ENCODE measurements around the gene ELMO1. TPM values are rescaled to one million over a fixed set of nuclear protein-coding genes. Genes with fewer than 3 reads are reported as not detected.

The ELMO1 gene
- polyA plus RNA-seq, 2 of the 4 experiments (the other 2 are of a cell fraction) = 2.3 to 6.1 TPM

GRCh38 chr7:36965625-36966024 is 483.0 kb downstream of the ELMO1 start:
- no peak overlapping the region for H3K27ac ChIP-seq
- H3K9me3 ChIP-seq = no peaks in the 10 kb centered on the region
- no peak for DNase-seq (ENCODE audit: low read depth in 1 of 2, low spot score in 1 of 2)
- POLR2A ChIA-PET = no interaction called here
- H3K4me1 ChIP-seq = no peaks in the 10 kb centered on the region; the same call in 1 of the 3 replicates
- ATAC-seq = no peak
- H3K4me3 ChIP-seq = no peak overlapping the region
- FAIRE-seq = no peak
- no peak overlapping the region for H3K4me2 ChIP-seq
- CTCF ChIA-PET = no interaction called here
- 67% methylated on average over 1 of the region's 1 CpG for WGBS (ENCODE audit: missing lambda C conversion rate)
- TF ChIP-seq CHD2 (IDR thresholded peaks at IDR 0.05; ENCODE audit: low read length, partially characterized antibody) = no peak
- TF ChIP-seq CBX2 (IDR thresholded peaks at IDR 0.05; ENCODE audit: borderline replicate concordance, low read depth) = no peak
- no peak for TF ChIP-seq EHF (CRISPR knock-in tag; IDR thresholded peaks at IDR 0.05)
- no peak for TF ChIP-seq TP53 (CRISPR knock-in tag; IDR thresholded peaks at IDR 0.05)
- TF ChIP-seq FOSB (CRISPR knock-in tag; IDR thresholded peaks at IDR 0.05) = no peak
- no peak for TF ChIP-seq ATOH8 (CRISPR knock-in tag; IDR thresholded peaks at IDR 0.05; ENCODE audit: low read depth)
- TF ChIP-seq USF2 (IDR thresholded peaks at IDR 0.05) = no peak
- no peak for TF ChIP-seq CTCF (IDR thresholded peaks at IDR 0.05)
- TF ChIP-seq GATA3 (IDR thresholded peaks at IDR 0.05; ENCODE audit: borderline replicate concordance) = no peak
- TF ChIP-seq MYC (IDR thresholded peaks at IDR 0.05; ENCODE audit: borderline replicate concordance, low read length) = no peak
- TF ChIP-seq NPAS2 (CRISPR knock-in tag; IDR thresholded peaks at IDR 0.05; ENCODE audit: borderline replicate concordance) = no peak
- no peak for TF ChIP-seq TFCP2L1 (CRISPR knock-in tag; IDR thresholded peaks at IDR 0.05)

- Histone ChIP-seq H3K4me1 (no peaks in the 10 kb centered on the region; the same call in 2 of the 3 replicates), H3K27ac (no peak overlapping the region), H3K4me2 (no peak overlapping the region), H3K9me3 (no peaks in the 10 kb centered on the region), H3K4me3 (no peak overlapping the region)
- TF ChIP-seq CBX8 (IDR thresholded peaks at IDR 0.05) = no peak
- no peak for TF ChIP-seq MAX (IDR thresholded peaks at IDR 0.05)
- TF ChIP-seq EHMT2 (IDR thresholded peaks at IDR 0.05; ENCODE audit: low read depth) = no peak
- no peak for TF ChIP-seq CBX2 (IDR thresholded peaks at IDR 0.05; ENCODE audit: borderline replicate concordance, low read depth)
- no peak for TF ChIP-seq PHF8 (IDR thresholded peaks at IDR 0.05; ENCODE audit: borderline replicate concordance, low read depth)
- no peak for TF ChIP-seq ZSCAN20 (CRISPR knock-in tag; IDR thresholded peaks at IDR 0.05)
- no peak for TF ChIP-seq TFCP2L1 (CRISPR knock-in tag; IDR thresholded peaks at IDR 0.05)
- no peak for TF ChIP-seq REST (IDR thresholded peaks at IDR 0.05)
- TF ChIP-seq POLR2A (IDR thresholded peaks at IDR 0.05; ENCODE audit: low read length) = no peak
- TF ChIP-seq NR3C1 (IDR thresholded peaks at IDR 0.05) = no peak
- TF ChIP-seq E2F6 (IDR thresholded peaks at IDR 0.05; ENCODE audit: borderline replicate concordance, low read depth) = no peak
- TF ChIP-seq CHD4 (IDR thresholded peaks at IDR 0.05; ENCODE audit: borderline replicate concordance) = no peak
- TF ChIP-seq NFE2L2 (conservative IDR thresholded peaks at IDR 0.05; ENCODE audit: low read length) = no peak
- TF ChIP-seq HMGXB4 (CRISPR knock-in tag; IDR thresholded peaks at IDR 0.05; ENCODE audit: borderline replicate concordance) = no peak
- no peak for TF ChIP-seq RFX5 (IDR thresholded peaks at IDR 0.05)
- no peak for TF ChIP-seq MAFK (IDR thresholded peaks at IDR 0.05; ENCODE audit: partially characterized antibody)
- no peak for TF ChIP-seq BCL3 (IDR thresholded peaks at IDR 0.05)
- TF ChIP-seq HOXB5 (CRISPR knock-in tag; IDR thresholded peaks at IDR 0.05) = no peak
- ATAC-seq = no peak
- no peak for DNase-seq (ENCODE audit: low read depth in 1 of 2, low spot score in 1 of 2)
- ChIA-PET POLR2A (no interaction called here), CTCF (interaction anchor here (1.3 to 3.4 kb wide), 4 partner anchors 22 to 293 kb away, joined by 3 to 19 read pairs (median 4); no protein-coding TSS in a partner anchor)
- FAIRE-seq = no peak
- WGBS (ENCODE audit: missing lambda C conversion rate) = 84% methylated on average over 2 of the region's 2 CpGs
Observed at GRCh38 chr7:36964297-36964696, 484.4 kb downstream of the ELMO1 start.

Data from A549 (cell line).